HL-60 (cell line): ENCODE data around the gene MID1.

ENCODE experiments used
- CTCF ChIP-seq: IDR thresholded peaks from one replicate; pipeline ENCODE4 v1.5.1; 2011; ENCODE audit warnings: low read length, control low read depth, inconsistent platforms; ENCODE audit not compliant: insufficient read depth
- GABPA ChIP-seq: IDR thresholded peaks from 2 replicates; pipeline ENCODE4 v1.6.1; 2012; ENCODE audit warnings: low read depth
- POLR2AphosphoS5 ChIP-seq: IDR thresholded peaks from 2 replicates; pipeline ENCODE4 v1.6.1; 2012; ENCODE audit warnings: low read depth

- no peak for TF ChIP-seq CTCF
- no peak for TF ChIP-seq POLR2AphosphoS5
- no peak for TF ChIP-seq GABPA
These were observed 74.5 kb downstream of the MID1 start for GRCh38 chrX:10545882-10546281.
